Measurements from ENCODE around the gene TARBP2. TPM values are rescaled to one million over a fixed set of nuclear protein-coding genes. Genes with fewer than 3 reads are reported as not detected.

Gene TARBP2
- total and polyA plus RNA-seq, 4 donors: 15.7 to 22.0 (median 18.4) TPM

GRCh38 chr12:53496752-53497032 lies 4.4 kb upstream of the TARBP2 start:
- Histone ChIP-seq H3K9ac (ENCODE audit: low read depth in 1 of 2, low read length in 2 of 2) (no peak overlapping the region), H3K27me3 (ENCODE audit: control insufficient read depth in 4 of 4, insufficient read depth in 4 of 4, low read length in 3 of 4) (no peaks in the 10 kb centered on the region), H3K36me3 (ENCODE audit: control insufficient read depth in 4 of 4, insufficient read depth in 3 of 4, low read depth in 1 of 4, low read length in 3 of 4) (no peaks in the 10 kb centered on the region), H3K27ac (ENCODE audit: low read depth in 1 of 2, low read length in 2 of 2) (no peak overlapping the region), H3K4me1 (ENCODE audit: control insufficient read depth in 4 of 4, insufficient read depth in 4 of 4, low read length in 3 of 4) (peaks cover 6 to 31% (median 17%) of the 10 kb centered on the region in 4 donors), H3K4me3 (ENCODE audit: low read depth in 1 of 3, low read length in 3 of 3) (no peak overlapping the region), H3K9me3 (ENCODE audit: control insufficient read depth in 4 of 4, low read length in 3 of 4) (no peaks in the 10 kb centered on the region)
- no peak for DNase-seq (ENCODE audit: low spot score)
- WGBS: 83% methylated on average over 1 of the region's 1 CpG
- no peak for TF ChIP-seq RAD21 (IDR thresholded peaks at IDR 0.05)
- no peak for TF ChIP-seq FOXA1 (IDR thresholded peaks at IDR 0.05)
- no peak for TF ChIP-seq HNF4A (conservative IDR thresholded peaks at IDR 0.05)
- TF ChIP-seq ZBTB33 (IDR thresholded peaks at IDR 0.05): no peak
- TF ChIP-seq SP1 (IDR thresholded peaks at IDR 0.05): no peak
- TF ChIP-seq RXRA (IDR thresholded peaks at IDR 0.05): no peak
- TF ChIP-seq YY1 (IDR thresholded peaks at IDR 0.05): no peak
- TF ChIP-seq GABPA (IDR thresholded peaks at IDR 0.05 in 1 of 2, conservative IDR thresholded peaks at IDR 0.05 in 1 of 2): no peak
- no peak for TF ChIP-seq CTCF (IDR thresholded peaks at IDR 0.05; ENCODE audit: low read depth, low read length, missing input control)
- TF ChIP-seq NR2F2 (IDR thresholded peaks at IDR 0.05): no peak
- TF ChIP-seq FOXA2 (IDR thresholded peaks at IDR 0.05): no peak
- no peak for TF ChIP-seq ATF3 (IDR thresholded peaks at IDR 0.05)
- TF ChIP-seq HNF4G (IDR thresholded peaks at IDR 0.05): no peak
- no peak for TF ChIP-seq EGR1 (IDR thresholded peaks at IDR 0.05; ENCODE audit: low read depth in 2 of 2)
- no peak for TF ChIP-seq REST (IDR thresholded peaks at IDR 0.05)
- no peak for TF ChIP-seq TAF1 (conservative IDR thresholded peaks at IDR 0.05)

GRCh38 chr12:53497461-53497860 lies 3.6 kb upstream of the TARBP2 start:
- no peak overlapping the region for H3K4me3 ChIP-seq (ENCODE audit: low read depth in 1 of 3, low read length in 3 of 3)
- no peak for TF ChIP-seq FOXA2 (IDR thresholded peaks at IDR 0.05)
- H3K9ac ChIP-seq (ENCODE audit: low read depth in 1 of 2, low read length in 2 of 2): no peak overlapping the region
- DNase-seq (ENCODE audit: low spot score): no peak
- 92% methylated on average over 3 of the region's 3 CpGs for WGBS
- peaks cover 7 to 37% (median 22%) of the 10 kb centered on the region in 4 donors for H3K4me1 ChIP-seq (ENCODE audit: control insufficient read depth in 4 of 4, insufficient read depth in 4 of 4, low read length in 3 of 4)
- H3K27ac ChIP-seq (ENCODE audit: low read depth in 1 of 2, low read length in 2 of 2): no peak overlapping the region
- H3K27me3 ChIP-seq (ENCODE audit: control insufficient read depth in 4 of 4, insufficient read depth in 4 of 4, low read length in 3 of 4): no peaks in the 10 kb centered on the region
- no peaks in the 10 kb centered on the region for H3K9me3 ChIP-seq (ENCODE audit: control insufficient read depth in 4 of 4, low read length in 3 of 4)
- H3K36me3 ChIP-seq (ENCODE audit: control insufficient read depth in 4 of 4, insufficient read depth in 3 of 4, low read depth in 1 of 4, low read length in 3 of 4): no peaks in the 10 kb centered on the region

Measured in liver (tissue), 9 donors.